ENCODE measurements around the gene RFC2.
A peak's percentile ranks its signal among the peaks of the same experiment; 100 is the strongest.
"Not testable (repeated sequence)": the region's sequence is repeated elsewhere in the genome, so short reads cannot be mapped to it uniquely, and the experiment has no call there.

The RFC2 gene

DNA sequence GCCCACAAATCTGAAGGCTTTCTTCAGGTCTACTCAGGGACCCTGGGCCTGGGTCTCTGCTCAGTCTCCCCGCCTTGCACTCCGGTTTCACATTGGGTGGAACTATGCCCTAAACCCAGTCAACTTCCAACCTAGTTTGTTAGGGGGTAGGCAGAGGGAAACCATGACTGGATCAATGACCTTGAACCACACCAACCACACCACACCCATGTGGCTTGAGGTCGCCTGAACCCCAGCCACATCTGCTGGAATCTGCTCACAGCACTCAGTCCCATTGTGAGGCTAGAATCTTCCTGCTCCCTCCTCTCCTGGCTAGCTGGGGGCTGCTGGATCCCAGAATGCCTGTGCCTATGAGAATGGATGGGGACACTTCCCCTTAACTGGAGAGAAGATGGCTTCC is 17.9 kb downstream of the RFC2 start:
- H3K27ac Mint-ChIP-seq = no peak overlapping the region
- ATAC-seq (peak; percentile 78), DNase-seq (ENCODE audit: low spot score in 2 of 2) (no peak)
- peaks cover 100% of the 10 kb centered on the region for H3K36me3 Mint-ChIP-seq
- peaks cover 9% of the 10 kb centered on the region for H3K4me1 Mint-ChIP-seq
- H3K9me3 Mint-ChIP-seq = no peaks in the 10 kb centered on the region
- H3K4me3 Mint-ChIP-seq = no peak overlapping the region

DNA sequence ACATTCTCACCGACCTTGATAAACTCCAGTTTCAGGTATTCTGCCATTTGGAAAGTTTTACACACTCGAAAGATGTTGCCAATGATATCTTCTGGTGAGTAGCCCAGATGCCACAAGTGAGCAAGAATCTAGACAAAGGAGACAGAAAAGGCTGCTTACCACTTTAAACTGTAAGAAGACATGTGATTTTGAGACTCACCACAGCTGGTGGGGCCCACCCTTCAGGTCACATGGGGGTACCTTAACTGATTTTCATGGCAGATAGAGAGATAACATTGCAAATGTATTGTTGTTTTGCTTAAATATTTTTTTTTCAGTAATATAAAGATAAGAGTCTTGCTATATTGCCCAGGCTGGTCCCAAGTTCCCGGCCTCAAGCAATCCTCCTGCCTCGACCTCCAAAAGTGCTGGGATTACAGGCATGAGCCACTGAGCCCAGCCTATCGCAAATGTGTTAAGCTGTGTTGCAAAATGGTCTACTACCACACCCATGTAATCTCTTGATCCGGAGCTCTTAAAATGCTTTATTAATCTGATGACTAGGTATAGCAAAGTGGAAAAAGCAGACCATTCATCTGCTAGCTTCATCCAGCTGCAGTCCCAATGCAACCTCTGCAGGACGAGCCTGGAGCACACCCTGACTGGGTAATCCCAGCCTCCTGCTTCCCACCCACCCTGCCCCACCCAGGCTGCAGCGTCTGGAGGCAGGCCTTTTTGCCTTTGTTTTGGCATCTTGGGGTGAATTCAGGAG is 18.5 kb downstream of the RFC2 start:
- Mint-ChIP-seq H3K4me3 (no peak overlapping the region), H3K4me1 (peaks cover 6% of the 10 kb centered on the region), H3K36me3 (peaks cover 100% of the 10 kb centered on the region), H3K27ac (no peak overlapping the region), H3K9me3 (no peaks in the 10 kb centered on the region)
- no peak for ATAC-seq
- no peak for DNase-seq (ENCODE audit: low spot score in 2 of 2)

DNA sequence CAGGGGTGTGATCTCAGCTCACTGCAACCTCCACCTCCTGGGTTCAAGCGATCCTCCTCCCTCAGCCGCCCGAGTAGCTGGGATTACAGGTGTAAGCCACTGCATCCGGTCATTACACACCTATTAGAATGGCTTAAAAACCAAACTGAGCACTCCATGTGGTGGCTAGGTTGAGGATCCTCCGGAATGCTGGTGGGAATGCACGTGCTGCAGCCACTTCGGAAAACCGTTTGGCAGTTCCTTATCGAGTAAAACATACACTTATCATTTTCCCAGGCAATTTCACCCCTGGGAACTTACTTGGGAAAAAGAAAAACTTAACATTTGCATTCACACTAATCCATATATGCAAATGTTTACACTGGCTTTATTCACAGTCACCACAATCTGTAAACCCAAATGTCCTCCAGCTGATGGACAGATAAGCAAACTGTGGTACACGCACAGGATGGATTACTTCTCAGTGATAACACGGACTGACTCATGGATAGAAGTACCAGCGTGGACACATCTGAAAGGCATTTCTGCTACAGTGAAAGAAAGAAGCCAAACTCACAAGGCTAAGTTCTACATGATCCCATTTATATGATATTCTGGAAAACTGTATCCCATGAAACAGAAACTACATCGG is 20.4 kb downstream of the RFC2 start:
- Mint-ChIP-seq H3K4me1 (peaks cover 6% of the 10 kb centered on the region), H3K4me3 (no peak overlapping the region), H3K9me3 (no peaks in the 10 kb centered on the region), H3K36me3 (peaks cover 100% of the 10 kb centered on the region), H3K27ac (no peak overlapping the region)
- ATAC-seq (no peak), DNase-seq (ENCODE audit: low spot score in 2 of 2) (no peak)

DNA sequence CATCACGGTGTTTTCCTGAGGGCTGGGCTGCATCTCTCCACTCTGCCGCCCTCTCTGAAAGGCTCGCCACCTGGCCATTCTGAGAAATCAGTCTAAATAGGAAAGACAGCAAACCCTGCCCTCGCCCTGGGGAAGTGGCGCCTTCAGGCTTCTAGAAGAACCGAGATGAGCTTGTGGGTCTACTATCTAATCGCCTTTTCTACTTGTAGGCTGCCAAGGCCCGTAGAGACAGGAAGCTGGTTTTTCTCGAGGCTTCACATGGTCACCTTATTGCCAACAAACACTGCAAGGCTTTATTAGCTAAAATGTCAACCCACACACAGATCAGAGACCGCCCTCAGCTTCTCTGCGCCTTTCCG is 23.0 kb downstream of the RFC2 start:
- ATAC-seq (peak; percentile 53), DNase-seq (ENCODE audit: low spot score in 2 of 2) (no peak)
- Mint-ChIP-seq H3K27ac (peak overlapping the region; percentile 73), H3K4me1 (peaks cover 7% of the 10 kb centered on the region), H3K36me3 (peaks cover 99% of the 10 kb centered on the region), H3K4me3 (no peak overlapping the region), H3K9me3 (no peaks in the 10 kb centered on the region)

DNA sequence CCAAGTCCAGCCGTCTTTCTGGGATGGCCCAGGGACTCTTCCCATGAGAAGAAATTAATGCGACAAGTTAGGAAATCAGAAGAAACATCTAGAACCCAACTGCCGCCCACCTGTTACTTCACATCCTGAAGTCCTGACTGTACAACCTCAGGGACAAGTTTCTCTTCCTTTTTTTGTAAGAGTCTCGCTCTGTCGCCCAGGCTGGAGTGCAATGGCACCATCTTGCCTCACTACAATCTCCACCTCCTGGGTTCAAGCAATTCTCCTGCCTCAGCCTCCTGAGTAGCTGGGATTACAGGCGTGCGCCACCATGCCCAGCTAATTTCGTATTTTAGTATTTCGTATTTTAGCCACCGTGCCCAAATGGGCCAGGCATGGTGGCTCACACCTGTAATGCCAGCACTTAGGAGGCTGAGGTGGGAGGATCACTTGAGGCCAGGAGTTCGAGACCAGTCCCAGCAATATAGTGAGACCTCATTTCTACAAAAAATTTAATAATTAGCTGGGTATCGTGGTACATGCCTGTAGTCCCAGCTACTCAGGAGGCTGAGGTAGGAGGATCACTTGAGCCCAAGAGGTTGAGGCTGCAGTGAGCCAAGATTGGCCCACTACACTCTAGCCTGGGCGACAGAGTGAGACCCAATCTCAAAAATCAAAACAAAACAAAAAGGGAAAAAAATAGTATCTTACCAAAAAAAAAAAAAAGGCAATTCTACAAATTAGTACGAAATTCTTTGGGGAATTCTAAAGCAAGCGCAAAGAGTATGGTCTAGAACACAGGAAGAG is 23.6 kb downstream of the RFC2 start:
- peak; percentile 26 for ATAC-seq
- H3K4me3 Mint-ChIP-seq = no peak overlapping the region

DNA sequence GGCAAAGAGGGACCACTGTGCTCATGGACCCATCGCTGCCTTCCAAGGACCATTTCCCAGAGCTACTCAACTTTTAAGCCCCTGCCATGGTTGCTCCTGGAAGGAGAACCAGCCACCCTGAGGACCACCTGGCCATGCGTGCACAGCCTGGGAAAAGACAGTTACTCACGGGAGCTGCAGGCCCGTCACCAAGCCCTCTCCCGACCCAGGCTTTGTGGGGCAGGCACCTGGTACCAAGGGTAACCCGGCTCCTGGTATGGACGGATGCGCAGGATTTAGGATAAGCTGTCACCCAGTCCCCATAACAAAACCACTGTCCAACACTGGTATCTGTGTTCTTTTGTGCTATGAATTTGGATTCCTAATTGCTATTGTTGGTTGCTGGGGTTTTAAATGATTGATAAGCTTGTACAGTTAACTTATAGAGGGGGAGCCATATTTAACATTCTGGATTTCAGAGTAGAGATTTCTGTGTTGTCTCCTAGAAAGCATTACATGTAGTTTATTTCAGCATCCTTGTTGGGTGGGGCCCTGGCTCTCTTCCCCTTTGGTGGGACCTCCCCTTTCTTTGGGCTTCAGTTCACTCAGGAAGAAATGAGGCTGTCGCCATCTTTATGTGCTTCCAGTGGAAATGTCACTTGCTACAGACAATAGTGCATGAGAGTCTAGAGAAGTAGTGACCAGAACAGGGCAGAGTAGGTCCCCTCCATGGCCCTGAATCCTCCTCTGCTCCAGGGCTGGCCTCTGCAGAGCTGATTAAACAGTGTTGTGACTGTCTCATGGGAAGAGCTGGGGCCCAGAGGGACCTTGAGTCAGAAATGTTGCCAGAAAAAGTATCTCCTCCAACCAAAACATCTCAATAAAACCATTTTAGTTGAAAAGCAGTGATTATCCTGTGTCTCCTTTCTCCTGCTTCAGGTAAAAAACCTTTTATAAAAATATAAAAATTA is 25.0 kb downstream of the RFC2 start:
- H3K36me3 Mint-ChIP-seq = peaks cover 91% of the 10 kb centered on the region
- H3K4me1 Mint-ChIP-seq = peaks cover 8% of the 10 kb centered on the region
- DNase-seq (ENCODE audit: low spot score in 2 of 2) (no peak), ATAC-seq (no peak)
- H3K4me3 Mint-ChIP-seq = no peak overlapping the region
- H3K9me3 Mint-ChIP-seq = no peaks in the 10 kb centered on the region
- H3K27ac Mint-ChIP-seq = no peak overlapping the region

More for the DNA sequence above, 23.6 kb downstream of the RFC2 start:
- H3K27ac Mint-ChIP-seq = peak overlapping the region; percentile 73
- DNase-seq (ENCODE audit: low spot score in 2 of 2) = no peak
- H3K4me1 Mint-ChIP-seq = peaks cover 8% of the 10 kb centered on the region
- no peaks in the 10 kb centered on the region for H3K9me3 Mint-ChIP-seq
- peaks cover 98% of the 10 kb centered on the region for H3K36me3 Mint-ChIP-seq

DNA sequence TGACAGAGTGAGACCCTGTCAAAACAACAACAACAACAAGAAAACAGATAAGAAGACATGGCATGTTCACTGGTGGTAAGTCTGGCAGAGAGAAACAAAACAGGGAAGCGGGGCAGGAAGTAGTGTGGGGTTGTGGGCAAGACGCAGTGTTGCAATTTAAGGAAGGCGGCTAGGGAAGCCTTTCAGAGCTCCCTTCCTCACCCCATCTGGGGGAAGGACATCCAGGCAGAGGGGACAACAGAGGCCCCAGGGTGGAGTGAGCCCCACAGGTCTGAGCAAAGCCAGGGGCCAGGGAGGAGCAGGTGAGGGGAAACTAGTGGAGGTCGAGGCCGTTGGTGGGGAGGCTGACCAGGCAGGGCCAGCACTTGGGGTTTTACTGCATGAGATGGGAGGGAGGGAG is 27.6 kb downstream of the RFC2 start:
- DNase-seq (ENCODE audit: low spot score in 2 of 2) (no peak), ATAC-seq (no peak)
- Mint-ChIP-seq H3K4me1 (peaks cover 8% of the 10 kb centered on the region), H3K4me3 (no peak overlapping the region), H3K27ac (peak overlapping the region; percentile 51), H3K36me3 (peaks cover 65% of the 10 kb centered on the region), H3K9me3 (no peaks in the 10 kb centered on the region)

DNA sequence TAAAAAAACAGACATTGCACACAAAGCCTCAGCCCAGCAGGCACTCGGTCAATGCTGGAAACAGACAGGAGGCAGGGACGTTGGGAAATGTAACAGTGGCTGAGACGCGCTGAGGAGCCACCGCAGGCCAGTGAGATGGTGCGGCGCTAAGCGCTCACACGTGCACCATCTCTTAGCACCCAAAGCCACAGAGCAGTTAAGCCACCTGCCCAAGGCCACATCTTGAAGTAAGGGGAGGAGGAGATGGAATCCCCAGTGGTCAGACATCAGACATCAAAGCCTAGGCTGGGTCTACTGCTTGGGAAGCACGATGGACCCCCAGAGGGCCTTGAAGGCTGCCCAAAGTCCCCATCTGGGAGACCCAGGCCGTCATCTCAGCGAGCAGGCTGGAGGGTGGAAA is 28.8 kb downstream of the RFC2 start:
- no peak overlapping the region for H3K4me3 Mint-ChIP-seq
- peaks cover 53% of the 10 kb centered on the region for H3K36me3 Mint-ChIP-seq
- no peaks in the 10 kb centered on the region for H3K9me3 Mint-ChIP-seq
- no peak for ATAC-seq
- DNase-seq (ENCODE audit: low spot score in 2 of 2) = no peak
- no peak overlapping the region for H3K27ac Mint-ChIP-seq
- peaks cover 8% of the 10 kb centered on the region for H3K4me1 Mint-ChIP-seq

DNA sequence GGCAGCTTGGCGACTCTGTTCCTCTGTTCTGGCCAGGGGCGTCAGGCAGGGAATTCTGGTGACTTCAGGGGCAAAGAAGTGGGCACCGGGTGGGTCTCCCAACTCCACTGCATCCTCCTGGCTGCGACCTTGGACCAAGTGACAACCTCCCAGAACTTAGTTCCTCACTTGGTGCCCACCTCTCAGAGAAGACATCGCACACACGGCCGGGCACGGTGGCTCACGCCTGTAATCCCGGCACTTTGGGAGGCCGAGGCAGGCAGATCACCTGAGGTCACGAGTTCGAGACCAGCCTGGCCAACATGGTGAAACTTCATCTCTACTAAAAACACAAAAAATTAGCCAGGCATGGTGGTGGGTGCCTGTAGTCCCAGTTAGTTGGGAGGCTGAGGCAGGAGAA is 29.3 kb downstream of the RFC2 start:
- H3K4me1 Mint-ChIP-seq; H3K9me3 Mint-ChIP-seq; ATAC-seq; H3K27ac Mint-ChIP-seq; H3K4me3 Mint-ChIP-seq; DNase-seq (ENCODE audit: low spot score in 2 of 2): not testable (repeated sequence)
- H3K36me3 Mint-ChIP-seq = peaks cover 48% of the 10 kb centered on the region

DNA sequence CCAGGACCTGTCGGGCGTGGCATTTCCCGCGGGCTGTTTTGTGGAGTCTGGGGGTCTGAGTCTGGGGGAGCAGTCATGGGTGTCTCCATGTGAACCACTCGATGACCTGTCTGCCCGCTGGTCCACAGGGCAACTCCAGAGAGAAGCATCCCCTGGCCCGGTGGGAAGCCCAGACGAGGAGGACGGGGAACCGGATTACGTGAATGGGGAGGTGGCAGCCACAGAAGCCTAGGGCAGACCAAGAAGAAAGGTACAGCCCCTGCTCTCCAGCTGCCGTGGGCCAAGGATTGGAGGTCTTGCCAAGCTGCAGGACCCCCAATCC is 29.7 kb downstream of the RFC2 start:
- Mint-ChIP-seq H3K4me1 (peaks cover 8% of the 10 kb centered on the region), H3K36me3 (peaks cover 43% of the 10 kb centered on the region), H3K4me3 (no peak overlapping the region), H3K9me3 (no peaks in the 10 kb centered on the region), H3K27ac (no peak overlapping the region)
- no peak for DNase-seq (ENCODE audit: low spot score in 2 of 2)
- no peak for ATAC-seq

DNA sequence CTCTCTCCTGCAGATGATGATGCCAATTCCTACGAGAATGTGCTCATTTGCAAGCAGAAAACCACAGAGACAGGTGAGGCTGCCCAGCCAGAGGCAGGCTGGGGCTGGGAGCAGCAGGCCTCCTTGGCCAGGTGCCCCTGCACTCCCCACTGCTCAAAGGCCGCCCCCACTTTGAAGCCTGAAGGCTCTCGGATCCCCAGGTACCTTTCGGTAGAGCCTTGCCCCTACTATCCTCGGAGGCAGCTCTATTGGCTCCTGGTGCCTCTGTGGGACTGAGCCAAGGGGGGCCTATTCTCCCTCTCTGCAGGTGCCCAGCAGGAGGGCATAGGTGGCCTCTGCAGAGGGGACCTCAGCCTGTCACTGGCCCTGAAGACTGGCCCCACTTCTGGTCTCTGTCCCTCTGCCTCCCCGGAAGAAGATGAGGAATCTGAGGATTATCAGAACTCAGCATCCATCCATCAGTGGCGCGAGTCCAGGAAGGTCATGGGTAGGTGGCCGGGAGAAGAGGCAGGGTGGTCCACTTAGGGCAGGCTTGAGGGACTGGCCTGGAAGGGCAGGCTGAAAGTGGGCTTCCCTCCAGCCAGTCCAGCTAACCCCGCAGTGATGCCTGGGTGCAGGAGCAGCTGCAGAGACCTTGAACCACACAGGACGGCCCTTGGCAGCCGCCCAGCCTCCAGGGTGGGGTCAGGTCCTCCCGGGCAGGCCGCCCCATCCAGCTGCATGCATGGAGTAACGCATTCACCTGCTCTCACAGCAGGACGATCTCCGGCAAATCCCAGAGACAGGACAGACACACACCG is 30.3 kb downstream of the RFC2 start:
- H3K9me3 Mint-ChIP-seq = no peaks in the 10 kb centered on the region
- no peak overlapping the region for H3K4me3 Mint-ChIP-seq
- peaks cover 8% of the 10 kb centered on the region for H3K4me1 Mint-ChIP-seq
- H3K27ac Mint-ChIP-seq = peak overlapping the region; percentile 46
- peaks cover 38% of the 10 kb centered on the region for H3K36me3 Mint-ChIP-seq
- ATAC-seq (no peak), DNase-seq (ENCODE audit: low spot score in 2 of 2) (no peak)

DNA sequence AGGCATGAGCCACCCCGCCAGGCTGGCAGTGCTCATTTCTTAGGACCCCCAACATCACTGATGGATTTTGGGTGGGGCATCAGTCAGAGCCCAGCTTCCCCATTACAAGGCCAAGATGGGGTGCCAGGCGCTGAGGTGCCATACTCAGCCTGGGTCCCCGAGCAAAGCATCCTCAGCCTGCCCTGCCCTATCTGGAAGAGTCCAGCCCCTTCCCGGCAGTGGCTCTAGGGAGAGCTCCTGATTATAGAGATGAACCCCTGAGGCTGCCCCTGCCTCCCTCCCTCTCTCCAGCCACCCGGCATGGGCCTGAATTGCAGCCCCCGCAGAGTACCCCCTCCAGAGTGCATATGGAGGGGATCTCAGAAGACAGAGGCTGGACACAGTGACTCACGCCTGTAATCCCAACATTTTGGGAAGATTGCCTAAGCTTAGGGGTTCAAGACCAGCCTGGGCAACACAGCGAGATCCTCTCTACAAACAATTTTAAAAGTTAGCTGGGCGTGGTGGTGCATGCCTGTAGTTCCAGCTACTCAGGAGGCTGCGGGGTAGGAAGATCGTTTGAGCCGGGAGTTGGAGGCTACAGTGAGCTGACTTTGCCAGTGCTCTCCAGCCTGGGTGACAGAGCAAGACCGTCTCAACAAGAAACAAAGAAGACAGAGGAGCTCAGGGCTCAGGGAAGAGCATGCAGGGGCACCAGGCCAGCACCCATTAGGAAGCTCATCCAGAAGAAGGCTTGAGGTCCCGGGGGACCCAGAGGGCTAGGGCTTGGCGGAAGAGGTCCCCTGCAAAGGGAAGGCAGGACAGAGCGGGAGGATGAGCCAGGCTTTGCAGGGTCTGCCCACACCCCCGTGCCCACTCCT is 31.1 kb downstream of the RFC2 start:
- Mint-ChIP-seq H3K9me3 (no peaks in the 10 kb centered on the region), H3K27ac (peak overlapping the region; percentile 46), H3K4me1 (peaks cover 11% of the 10 kb centered on the region), H3K36me3 (peaks cover 38% of the 10 kb centered on the region), H3K4me3 (no peak overlapping the region)
- ATAC-seq = no peak
- no peak for DNase-seq (ENCODE audit: low spot score in 2 of 2)

DNA sequence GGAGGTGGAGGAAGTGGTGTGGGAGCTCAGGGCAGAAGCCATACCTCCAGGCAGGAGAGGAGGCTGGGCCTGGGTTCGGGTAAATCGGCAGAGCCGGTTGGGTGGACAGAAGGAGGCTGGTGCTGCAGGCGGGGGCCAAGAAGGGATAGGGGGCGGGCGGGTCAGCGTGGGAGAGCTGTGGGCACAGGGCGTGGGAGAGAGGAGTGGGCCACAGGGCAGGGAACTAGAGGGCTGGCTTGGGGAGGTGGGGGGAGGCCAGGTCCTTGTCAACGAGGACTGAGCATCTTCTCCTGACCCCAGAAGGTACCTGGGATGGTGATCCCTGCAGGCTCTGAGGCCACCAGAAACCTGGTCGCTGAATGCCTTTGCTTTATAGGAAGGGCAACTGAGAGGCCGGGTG is 32.5 kb downstream of the RFC2 start:
- H3K4me3 Mint-ChIP-seq = no peak overlapping the region
- no peak overlapping the region for H3K27ac Mint-ChIP-seq
- peaks cover 35% of the 10 kb centered on the region for H3K36me3 Mint-ChIP-seq
- no peaks in the 10 kb centered on the region for H3K9me3 Mint-ChIP-seq
- DNase-seq (ENCODE audit: low spot score in 2 of 2) = no peak
- peaks cover 23% of the 10 kb centered on the region for H3K4me1 Mint-ChIP-seq
- ATAC-seq = no peak

DNA sequence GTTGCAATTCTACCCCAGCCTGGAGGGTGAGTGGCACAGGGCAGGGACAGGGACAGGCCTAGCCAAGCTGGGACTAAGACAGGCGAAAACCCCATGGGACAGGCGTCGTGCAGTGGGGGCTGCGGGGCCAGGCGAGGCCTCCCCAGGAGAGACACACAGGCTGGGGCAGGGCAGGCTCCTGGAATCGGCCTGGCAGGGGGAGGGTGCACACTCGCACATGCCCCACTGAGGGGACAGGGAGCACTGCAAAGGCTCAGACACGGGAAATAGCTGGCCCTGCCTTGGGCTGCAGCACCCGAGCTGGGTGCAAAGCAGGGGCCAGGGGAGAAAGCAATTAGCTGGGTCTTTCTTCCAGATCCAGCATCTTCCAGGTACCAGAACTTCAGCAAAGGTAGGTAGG is 34.0 kb downstream of the RFC2 start:
- no peaks in the 10 kb centered on the region for H3K9me3 Mint-ChIP-seq
- ATAC-seq = no peak
- H3K27ac Mint-ChIP-seq = no peak overlapping the region
- H3K4me3 Mint-ChIP-seq = no peak overlapping the region
- no peak for DNase-seq (ENCODE audit: low spot score in 2 of 2)
- peaks cover 20% of the 10 kb centered on the region for H3K4me1 Mint-ChIP-seq
- peaks cover 27% of the 10 kb centered on the region for H3K36me3 Mint-ChIP-seq
